ENCODE data around the gene ONECUT3. TPM values are rescaled to one million over a fixed set of nuclear protein-coding genes. Genes with fewer than 3 reads are reported as not detected.
"Not testable (repeated sequence)": the region's sequence is repeated elsewhere in the genome, so short reads cannot be mapped to it uniquely, and the experiment has no call there.

ONECUT3 gene
- total RNA-seq, 6 experiments from 2014 or later = not detected

DNA sequence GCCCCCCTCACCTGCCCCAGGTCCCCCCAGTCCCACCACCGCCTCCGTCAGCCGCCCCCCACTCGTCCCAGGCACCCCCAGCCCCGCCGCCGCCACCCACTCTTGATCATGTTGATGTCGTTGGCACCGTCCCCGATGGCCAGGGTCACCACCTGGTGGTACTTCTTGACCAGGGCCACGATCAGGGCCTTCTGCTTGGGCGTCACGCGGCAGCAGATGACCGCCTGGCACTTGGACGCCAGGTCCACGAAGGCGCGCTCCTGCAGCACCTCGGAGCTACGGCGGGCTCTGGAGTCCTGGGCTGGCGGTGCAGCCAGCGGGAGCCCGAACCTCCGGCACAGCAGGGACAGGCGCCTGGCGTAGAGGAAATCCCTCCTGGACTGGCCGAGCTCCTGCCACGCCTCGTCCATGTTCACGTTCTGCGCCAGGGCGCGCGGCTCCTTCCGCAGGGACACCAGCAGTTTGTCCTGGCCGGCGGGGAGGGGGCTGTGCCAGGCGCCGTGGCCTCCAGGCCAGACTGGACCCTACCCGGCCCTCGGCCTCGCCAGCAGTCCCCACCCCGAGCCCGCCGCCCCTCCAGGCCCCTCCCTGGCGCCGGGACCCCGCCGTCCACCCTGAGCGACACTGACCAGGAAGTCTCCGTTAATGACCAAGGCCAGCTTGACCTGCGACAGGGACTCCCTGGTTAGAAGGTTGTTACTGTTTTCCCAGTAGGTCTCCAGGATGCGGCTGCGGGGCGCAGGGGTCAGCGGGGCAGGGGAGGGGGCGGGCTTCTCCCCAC, 36.1 kb downstream of the ONECUT3 start:
- Mint-ChIP-seq H3K4me1 (ENCODE audit: low read depth) (no peaks in the 10 kb centered on the region), H3K9me3 (no peaks in the 10 kb centered on the region), H3K4me3 (no peak overlapping the region), H3K27ac (no peak overlapping the region), H3K27me3 (ENCODE audit: insufficient read depth) (peaks cover 7% of the 10 kb centered on the region), H3K36me3 (ENCODE audit: low read depth) (no peaks in the 10 kb centered on the region)
- TF ChIP-seq, protein P1, sequence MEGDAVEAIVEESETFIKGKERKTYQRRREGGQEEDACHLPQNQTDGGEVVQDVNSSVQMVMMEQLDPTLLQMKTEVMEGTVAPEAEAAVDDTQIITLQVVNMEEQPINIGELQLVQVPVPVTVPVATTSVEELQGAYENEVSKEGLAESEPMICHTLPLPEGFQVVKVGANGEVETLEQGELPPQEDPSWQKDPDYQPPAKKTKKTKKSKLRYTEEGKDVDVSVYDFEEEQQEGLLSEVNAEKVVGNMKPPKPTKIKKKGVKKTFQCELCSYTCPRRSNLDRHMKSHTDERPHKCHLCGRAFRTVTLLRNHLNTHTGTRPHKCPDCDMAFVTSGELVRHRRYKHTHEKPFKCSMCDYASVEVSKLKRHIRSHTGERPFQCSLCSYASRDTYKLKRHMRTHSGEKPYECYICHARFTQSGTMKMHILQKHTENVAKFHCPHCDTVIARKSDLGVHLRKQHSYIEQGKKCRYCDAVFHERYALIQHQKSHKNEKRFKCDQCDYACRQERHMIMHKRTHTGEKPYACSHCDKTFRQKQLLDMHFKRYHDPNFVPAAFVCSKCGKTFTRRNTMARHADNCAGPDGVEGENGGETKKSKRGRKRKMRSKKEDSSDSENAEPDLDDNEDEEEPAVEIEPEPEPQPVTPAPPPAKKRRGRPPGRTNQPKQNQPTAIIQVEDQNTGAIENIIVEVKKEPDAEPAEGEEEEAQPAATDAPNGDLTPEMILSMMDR (IDR thresholded peaks at IDR 0.05) = no peak
- DNase-seq = no peak

DNA sequence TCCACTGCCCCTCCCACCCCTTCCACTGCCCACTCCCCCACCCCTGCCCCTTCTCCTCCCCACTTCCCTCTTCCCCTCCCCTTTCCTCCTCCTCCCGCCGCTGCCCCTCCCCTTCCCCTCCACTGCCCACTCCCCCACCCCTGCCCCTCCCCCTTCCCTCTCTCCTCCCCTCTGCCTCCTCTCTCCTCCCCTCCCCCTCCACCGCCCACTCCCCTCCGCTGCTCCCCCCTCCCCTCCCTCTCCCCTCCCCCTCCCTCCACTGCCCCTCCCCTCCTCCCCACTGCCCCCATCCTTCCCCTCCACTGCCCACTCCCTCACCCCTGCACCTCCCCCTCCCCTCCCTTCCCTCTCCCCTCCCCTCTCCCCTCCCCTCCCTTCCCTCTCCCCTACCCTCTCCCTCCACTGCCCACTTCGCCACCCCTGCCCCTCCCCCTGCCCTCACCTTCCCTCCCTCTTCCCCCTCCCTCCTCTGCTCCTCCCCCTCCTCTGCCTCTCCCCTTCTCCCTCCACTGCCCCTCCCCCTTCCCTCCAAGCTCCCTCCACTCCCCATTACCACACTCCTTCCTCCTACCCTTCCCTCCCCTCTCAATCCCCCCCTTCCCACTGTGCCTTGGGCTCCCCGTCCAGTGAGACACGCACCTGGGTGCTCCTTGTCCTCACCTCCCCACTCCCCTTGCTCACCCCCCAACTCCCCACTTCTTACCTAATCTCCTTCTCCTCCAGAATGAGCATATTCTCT, 36.9 kb downstream of the ONECUT3 start:
- TF ChIP-seq, protein P1 (IDR thresholded peaks at IDR 0.05) = no peak
- H3K27ac Mint-ChIP-seq = no peak overlapping the region
- no peak overlapping the region for H3K4me3 Mint-ChIP-seq
- H3K4me1 Mint-ChIP-seq (ENCODE audit: low read depth) = no peaks in the 10 kb centered on the region
- DNase-seq = no peak
- peaks cover 5% of the 10 kb centered on the region for H3K27me3 Mint-ChIP-seq (ENCODE audit: insufficient read depth)
- no peaks in the 10 kb centered on the region for H3K36me3 Mint-ChIP-seq (ENCODE audit: low read depth)
- no peaks in the 10 kb centered on the region for H3K9me3 Mint-ChIP-seq

DNA sequence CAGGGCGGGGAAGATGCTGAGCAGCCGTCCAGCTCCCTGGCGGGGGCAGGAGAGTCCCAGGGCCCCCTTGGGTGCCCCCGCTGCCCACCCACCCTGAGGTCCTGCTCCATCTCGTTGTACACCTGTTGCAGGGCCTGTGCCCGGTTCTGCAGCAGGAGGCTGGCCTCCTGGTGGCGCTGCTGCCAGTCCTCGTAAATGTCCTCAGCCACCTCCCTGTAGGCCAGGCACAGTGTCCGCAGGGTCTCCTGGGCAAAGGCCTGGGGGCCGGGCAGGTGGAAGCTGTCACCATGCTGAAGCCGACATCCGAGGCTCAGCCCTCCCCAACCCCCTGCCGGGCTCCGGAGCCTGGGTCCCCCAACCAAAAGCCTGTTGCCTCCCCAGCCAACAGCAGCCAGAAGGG, 38.6 kb downstream of the ONECUT3 start:
- Mint-ChIP-seq H3K36me3 (ENCODE audit: low read depth) (no peaks in the 10 kb centered on the region), H3K4me1 (ENCODE audit: low read depth) (peaks cover 7% of the 10 kb centered on the region), H3K4me3 (no peak overlapping the region), H3K9me3 (no peaks in the 10 kb centered on the region), H3K27ac (no peak overlapping the region), H3K27me3 (ENCODE audit: insufficient read depth) (peaks cover 7% of the 10 kb centered on the region)
- TF ChIP-seq, protein P1 (IDR thresholded peaks at IDR 0.05) = no peak
- no peak for DNase-seq

DNA sequence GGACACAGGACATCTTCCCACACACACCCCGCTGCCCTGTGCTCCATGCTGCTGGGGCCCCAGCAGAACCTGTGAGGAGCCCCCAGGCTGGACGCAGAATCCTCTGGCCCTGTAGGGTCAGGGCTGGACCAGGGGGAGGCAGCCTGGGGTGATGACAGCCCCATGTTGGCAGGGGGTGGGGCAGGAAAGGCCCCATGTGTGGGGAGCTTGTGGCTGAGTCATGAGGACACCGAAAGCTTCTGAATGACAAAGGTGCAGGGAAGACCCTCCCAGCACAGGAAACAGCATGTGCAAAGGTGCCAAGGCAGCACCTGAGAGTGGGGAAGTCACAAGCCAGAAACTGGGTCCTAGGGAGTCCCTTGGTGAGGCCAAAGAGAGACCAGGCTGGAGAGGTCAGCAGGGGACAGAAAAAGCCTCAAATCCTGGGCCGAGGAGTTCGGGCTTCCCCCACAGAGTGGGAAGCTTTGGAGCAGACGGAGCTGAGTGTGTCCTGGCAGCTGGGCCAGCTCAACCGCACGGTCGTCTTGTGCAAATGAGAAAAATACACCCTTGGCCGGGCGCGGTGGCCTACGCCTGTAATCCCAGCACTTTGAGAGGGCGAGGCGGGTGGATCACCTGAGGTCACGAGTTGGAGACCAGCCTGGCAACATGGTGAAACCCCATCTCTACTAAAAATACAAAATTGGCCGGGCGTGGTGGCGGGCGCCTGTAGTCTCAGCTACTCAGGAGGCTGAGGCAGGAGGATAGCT, 41.3 kb downstream of the ONECUT3 start:
- Mint-ChIP-seq H3K36me3 (ENCODE audit: low read depth) (no peaks in the 10 kb centered on the region), H3K4me3 (no peak overlapping the region), H3K4me1 (ENCODE audit: low read depth) (peaks cover 7% of the 10 kb centered on the region), H3K9me3 (no peaks in the 10 kb centered on the region), H3K27ac (no peak overlapping the region), H3K27me3 (ENCODE audit: insufficient read depth) (peaks cover 4% of the 10 kb centered on the region)
- TF ChIP-seq, protein P1 (IDR thresholded peaks at IDR 0.05) = no peak
- DNase-seq = no peak

DNA sequence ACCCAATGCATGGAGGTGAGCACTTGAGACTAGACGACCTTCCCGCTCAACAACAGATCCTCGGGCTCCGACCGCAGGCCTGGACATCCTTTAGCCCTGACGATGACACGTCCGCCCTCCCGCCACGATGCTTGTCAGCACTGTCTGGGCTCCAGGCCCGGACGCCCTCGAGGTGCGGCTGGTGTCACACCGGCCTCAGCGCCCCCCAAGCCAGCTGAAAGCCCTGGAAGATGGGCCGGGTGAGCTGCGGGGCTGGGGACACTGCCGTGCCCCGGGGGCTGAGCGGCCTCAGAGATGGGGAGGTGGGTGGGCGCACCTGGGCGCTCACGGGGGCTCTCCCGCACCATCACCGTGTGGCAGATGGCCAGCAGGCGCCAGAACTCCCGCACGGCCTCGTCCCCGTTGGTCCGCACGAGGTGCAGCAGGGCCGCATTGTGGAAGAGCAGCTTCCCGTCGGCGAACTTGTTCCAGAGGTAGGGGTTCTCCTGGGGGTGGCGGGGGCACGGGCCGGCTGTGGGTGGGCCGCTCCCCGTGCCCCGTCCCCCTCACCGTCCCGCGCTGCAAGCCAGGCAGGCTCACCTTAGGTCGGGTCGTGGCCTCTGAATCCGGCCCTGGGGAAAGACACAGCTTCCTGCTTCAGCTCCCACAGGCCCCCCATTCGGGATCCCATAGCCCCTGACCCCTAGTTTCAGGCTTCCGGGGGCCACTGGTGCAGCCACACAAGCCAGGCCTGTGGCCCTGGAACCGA, 43.3 kb downstream of the ONECUT3 start:
- no peak overlapping the region for H3K27ac Mint-ChIP-seq
- DNase-seq = no peak
- peaks cover 7% of the 10 kb centered on the region for H3K4me1 Mint-ChIP-seq (ENCODE audit: low read depth)
- H3K36me3 Mint-ChIP-seq (ENCODE audit: low read depth) = peaks cover 7% of the 10 kb centered on the region
- TF ChIP-seq, protein P1 (IDR thresholded peaks at IDR 0.05) = no peak
- H3K4me3 Mint-ChIP-seq = no peak overlapping the region
- peaks cover 2% of the 10 kb centered on the region for H3K27me3 Mint-ChIP-seq (ENCODE audit: insufficient read depth)
- no peaks in the 10 kb centered on the region for H3K9me3 Mint-ChIP-seq

DNA sequence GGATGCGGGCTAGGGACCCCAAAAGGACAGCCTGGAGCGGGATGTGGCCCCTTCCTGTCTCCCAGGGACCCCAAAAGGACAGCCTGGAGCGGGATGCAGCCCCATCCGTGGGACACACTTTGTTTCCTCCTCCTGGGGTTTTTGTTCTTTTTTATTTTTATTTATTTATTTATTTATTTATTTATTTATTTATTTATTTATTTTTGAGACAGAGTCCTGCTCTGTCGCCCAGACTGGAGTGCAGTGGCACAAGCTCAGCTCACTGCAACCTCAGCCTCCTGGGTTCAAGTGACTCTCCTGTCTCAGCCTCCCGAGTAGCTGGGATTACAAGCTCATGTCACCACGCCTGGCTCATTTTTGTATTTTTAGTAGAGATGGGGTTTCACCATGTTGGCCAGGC, 44.0 kb downstream of the ONECUT3 start:
- H3K4me3 Mint-ChIP-seq; DNase-seq; H3K4me1 Mint-ChIP-seq (ENCODE audit: low read depth); H3K9me3 Mint-ChIP-seq; H3K27me3 Mint-ChIP-seq (ENCODE audit: insufficient read depth); H3K27ac Mint-ChIP-seq; H3K36me3 Mint-ChIP-seq (ENCODE audit: low read depth): not testable (repeated sequence)

All from HFFc6 (cell line).